HG02798 (cell line): ENCODE results near the gene MDC1.
A peak's percentile ranks its signal among the peaks of the same experiment; 100 is the strongest.
"Not testable (repeated sequence)": the region's sequence is repeated elsewhere in the genome, so short reads cannot be mapped to it uniquely, and the experiment has no call there.

Source experiments
- ATAC-seq: cut with Tn5 transposase; IDR thresholded peaks from one replicate; pipeline ENCODE4 v1.9.1; 2021; ENCODE audit warnings: mild to moderate bottlenecking; ENCODE audit not compliant: unreplicated experiment, poor library complexity

The MDC1 gene

GRCh38 chr6:30725713-30726505 is 8.8 kb upstream of the MDC1 start:
- ATAC-seq = no peak

DNA sequence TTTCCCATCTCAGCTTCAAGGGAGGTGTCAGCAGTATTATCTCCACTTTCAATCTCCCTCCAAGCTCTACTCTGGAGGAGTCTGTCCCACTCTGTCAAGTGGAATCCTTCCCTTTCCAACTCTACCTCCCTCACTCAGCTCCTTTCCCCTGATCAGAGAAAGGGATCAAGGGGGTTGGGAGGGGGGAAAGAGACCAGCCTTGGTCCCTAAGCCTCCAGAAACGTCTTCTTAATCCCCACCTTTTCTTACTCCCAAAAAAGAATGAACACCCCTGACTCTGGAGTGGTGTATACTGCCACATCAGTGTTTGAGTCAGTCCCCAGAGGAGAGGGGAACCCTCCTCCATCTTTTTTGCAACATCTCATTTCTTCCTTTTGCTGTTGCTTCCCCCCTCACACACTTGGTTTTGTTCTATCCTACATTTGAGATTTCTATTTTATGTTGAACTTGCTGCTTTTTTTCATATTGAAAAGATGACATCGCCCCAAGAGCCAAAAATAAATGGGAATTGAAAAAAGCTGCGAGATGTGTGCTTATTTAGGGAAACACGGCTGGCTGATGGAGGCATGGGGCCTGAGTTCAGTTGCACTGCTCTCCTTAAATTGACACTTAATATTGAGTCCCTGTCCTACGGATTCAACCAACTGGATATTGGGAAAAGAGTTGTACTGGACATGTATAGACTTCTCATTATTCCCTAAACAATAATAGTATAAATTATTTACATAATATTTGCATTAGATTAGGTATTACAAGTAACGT is 8.0 kb upstream of the MDC1 start:
- ATAC-seq = no peak

GRCh38 chr6:30723843-30724741 is 7.0 kb upstream of the MDC1 start:
- not testable (repeated sequence) for ATAC-seq

DNA sequence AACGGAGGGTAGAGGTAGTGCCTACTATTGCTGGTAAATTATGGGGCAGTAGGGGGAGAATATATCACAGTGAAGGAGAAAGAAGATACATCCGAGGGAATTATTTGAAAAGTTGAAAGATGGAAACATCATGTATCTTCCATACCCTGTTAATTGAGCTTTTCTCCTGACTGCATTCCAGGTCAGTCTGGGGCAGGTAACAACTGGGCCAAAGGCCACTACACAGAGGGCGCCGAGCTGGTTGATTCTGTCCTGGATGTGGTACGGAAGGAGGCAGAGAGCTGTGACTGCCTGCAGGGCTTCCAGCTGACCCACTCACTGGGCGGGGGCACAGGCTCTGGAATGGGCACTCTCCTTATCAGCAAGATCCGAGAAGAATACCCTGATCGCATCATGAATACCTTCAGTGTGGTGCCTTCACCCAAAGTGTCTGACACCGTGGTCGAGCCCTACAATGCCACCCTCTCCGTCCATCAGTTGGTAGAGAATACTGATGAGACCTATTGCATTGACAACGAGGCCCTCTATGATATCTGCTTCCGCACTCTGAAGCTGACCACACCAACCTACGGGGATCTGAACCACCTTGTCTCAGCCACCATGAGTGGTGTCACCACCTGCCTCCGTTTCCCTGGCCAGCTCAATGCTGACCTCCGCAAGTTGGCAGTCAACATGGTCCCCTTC is 6.2 kb upstream of the MDC1 start:
- ATAC-seq = not testable (repeated sequence)

- no peak for ATAC-seq
Measured at GRCh38 chr6:30722280-30723112, 5.4 kb upstream of the MDC1 start.

DNA sequence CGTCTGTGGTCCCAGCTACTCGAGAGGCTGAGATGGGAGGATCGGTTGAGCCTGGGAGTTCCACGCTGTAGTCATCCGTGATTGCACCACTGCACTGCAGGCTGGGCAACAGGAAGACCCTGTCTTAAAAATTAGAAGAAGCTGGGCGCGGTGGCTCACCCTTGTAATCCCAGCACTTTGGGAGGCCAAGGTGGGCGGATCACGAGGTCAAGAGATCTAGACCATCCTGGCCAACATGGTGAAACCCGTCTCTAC is 4.9 kb upstream of the MDC1 start:
- ATAC-seq = not testable (repeated sequence)

DNA sequence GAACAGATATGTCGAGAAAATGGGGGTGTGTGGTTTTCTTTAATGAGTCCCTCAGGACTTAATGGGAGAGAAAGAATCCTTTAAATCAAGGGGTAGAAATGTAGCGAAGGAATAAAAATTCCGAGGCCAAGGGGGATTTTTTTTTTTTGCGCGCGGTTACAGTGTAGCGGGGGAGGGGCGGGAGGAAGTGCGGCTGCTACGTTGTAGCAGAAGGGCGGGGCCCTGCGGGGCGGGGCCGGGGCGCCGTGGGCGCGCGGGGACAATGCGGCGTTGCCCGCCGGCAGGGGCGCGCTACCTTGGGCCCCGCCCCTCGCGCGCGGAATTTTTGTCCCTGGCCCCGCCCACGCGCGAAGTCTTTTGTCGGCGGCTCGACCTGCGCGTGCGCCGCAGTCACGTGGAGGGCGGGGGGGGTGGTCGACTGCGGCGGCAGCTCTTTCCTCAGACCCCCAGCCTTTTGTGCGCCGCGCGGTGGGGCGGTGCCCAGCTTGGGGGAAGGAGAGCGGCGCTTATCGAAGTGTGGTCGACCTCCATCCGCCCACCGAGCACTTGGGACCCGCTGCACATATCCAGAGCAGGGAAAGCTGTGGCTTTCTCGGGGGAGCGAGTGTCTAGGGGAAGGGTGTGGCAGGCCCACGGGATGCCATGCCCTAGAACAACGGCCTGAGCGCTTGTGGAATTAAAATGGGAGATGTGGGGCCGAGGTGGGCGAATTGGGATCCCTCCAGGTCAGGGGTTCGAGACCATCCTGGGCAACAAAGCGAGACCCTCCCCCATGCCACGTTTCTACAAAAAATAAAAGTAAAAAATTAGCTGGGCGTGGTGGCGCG is 4.3 kb upstream of the MDC1 start:
- ATAC-seq = peak; percentile 39

DNA sequence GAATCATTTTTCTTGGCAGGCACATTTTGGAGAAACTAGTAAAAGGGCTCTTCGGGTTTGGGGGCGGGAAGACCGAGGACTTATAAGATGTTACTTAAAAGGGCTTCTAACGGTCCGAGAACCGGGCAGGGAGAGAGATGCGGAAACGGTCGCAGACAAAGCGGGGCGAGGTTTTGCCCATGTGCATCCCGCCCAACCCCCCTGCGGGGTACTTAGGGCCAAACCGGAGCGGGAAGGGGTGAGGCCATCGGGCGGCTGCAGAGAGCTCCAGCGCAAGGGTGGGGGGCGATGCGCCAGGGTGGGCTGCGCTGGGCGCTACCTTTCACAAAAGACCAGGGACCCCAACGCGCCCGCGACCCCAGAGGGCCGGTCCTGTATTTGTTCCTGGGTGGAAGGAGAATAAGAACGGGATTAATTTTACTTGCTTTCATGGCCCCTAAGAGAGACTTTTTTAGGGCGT is 3.7 kb upstream of the MDC1 start:
- no peak for ATAC-seq

DNA sequence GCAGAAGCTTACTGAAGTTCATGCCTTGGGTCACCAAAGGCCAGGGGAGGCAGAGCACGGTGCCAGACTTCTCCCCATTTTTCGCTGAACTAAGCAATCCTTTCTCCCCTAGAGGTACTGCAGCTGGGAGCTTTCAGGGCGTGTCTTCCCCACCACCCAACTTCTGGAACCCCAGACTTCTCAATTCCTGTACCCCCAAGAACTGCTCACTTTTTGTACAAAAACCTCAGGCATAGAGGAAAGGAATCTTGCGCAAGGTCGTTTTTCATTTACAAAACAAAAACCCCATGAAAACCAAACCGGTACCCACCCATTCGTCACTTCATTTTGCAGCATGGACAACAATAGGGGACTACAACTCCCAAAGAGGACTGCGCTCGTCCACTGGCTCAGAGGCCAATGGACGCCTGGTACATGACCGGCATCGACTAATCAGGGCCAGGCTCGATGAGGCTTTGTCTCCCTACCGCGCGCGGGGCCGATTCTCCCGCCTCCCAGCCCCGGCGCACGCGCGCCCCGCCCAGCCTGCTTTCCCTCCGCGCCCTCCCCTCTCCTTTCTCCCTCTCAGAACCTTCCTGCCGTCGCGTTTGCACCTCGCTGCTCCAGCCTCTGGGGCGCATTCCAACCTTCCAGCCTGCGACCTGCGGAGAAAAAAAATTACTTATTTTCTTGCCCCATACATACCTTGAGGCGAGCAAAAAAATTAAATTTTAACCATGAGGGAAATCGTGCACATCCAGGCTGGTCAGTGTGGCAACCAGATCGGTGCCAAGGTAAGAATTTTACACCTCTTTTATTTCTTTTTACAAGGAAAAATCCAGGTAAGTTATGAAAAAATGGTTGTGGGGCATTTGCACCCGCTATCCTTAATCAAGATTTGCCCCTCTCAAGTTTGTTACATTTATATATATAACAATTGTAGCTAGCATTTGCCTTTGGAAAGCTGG is 3.0 kb upstream of the MDC1 start, which contains the start of gene TUBB:
Gene TUBB (plus strand): TSS at position 562 of the 947 bp plus-strand sequence. CDS start 155 bp downstream, at position 717.
- peak; percentile 49 for ATAC-seq

DNA sequence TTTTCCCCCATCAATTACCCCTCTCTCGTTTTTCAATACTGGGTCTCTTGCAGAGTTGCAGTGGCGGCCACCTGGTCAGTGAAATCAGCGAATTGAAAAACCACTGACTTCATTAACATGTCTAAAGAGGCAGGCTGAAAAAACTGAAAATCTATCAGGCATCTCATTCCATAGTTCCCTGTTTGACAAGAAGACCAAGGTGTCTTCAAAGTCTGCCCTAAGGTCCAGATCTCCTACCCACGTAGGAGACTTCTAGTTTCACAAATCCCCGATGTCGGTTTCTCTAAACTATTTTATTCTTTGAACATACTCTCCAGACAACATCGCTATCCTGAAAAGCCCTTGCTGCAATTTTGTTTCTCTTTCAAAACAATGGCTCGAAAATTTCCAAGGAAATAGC is 2.3 kb upstream of the MDC1 start:
- ATAC-seq = no peak

- ATAC-seq = not testable (repeated sequence)
Measured at GRCh38 chr6:30717845-30718720, 1.0 kb upstream of the MDC1 start.

GRCh38 chr6:30716879-30717128 is 277 bp downstream of the MDC1 start:
- ATAC-seq = no peak

- ATAC-seq = no peak
Measured at GRCh38 chr6:30714263-30714662, 2.8 kb downstream of the MDC1 start.

DNA sequence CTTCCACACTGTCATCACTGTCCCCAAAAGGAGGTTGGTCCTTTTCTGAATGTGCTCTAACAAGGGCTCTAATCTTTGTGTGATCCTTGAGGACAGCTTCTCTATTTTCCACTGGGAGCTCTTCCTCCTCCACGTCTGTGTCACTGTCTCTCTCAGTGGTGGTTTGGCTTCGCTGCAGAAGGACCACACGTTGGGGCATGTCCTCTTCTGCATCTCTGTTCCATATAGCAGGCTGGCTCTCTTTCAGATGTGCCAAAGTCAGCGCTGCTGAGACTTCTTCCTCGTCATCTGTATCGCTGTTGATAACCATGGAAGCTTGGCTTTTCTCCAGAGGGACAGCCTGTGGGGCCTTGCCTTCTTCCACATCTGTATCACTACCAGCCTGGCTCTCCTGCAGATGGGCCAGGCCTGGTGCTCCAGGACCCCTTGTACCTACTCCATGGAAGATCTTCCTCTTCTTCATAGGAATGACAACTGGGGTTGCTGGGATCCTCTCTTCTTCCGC is 4.6 kb downstream of the MDC1 start:
- ATAC-seq = no peak

DNA sequence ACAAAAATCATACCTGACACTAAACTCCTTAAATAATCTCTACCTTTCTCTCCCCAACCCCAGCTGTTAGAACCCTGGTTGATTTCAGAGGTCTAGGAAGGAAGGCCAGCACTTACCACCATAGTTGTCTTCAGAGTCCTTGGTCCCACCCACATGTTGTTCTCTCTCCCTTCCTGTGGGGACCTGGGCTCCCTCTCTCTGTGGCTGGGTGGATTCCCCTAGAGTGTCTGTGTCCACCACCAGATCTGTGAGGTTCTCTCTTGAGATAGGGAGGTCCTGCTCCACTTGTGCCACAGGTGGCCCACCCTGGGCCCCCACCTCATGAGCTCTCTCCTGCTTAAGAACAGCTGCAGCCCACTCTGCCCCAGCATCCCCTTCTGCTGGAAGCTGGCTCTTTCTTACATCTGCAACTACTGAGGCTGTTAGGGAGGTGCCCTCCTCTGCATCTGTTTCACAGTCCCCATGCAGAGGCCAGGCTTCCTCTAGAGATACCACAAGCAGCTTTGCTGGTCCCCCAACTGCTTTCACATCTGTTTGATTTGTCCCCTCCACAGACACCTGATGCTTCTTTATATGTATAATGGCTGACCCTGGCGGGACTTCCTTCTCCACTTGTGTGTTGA is 5.2 kb downstream of the MDC1 start:
- peak; percentile 52 for ATAC-seq
